Tibial artery (tissue), 4 donors: ENCODE measurements around the gene BTBD16.

ENCODE experiments used
- DNase-seq, 2 donors: peaks; one replicate each; pipeline ENCODE4 v3.0.0-alpha.2; 2019
- H3K27ac ChIP-seq, 2 donors: fragments of 200-600 bp; sonication (generic) in 1 of 2; 1 replicate in 1 of 2; 2 replicates in 1 of 2; pipeline ENCODE4 v1.5.1; 2018 to 2019; ENCODE audit warnings: mild to moderate bottlenecking in 1 of 2
- H3K27me3 ChIP-seq, 2 donors: fragments of 200-600 bp; sonication (generic) in 1 of 2; one replicate each; pipeline versions ENCODE4 v1.5.1 to v1.6.0; 2016 to 2019
- H3K36me3 ChIP-seq, 3 donors: fragments of 200-600 bp; sonication (generic) in 2 of 3; one replicate each; pipeline ENCODE4 v1.5.1; 2016 to 2019; ENCODE audit warnings: mild to moderate bottlenecking in 2 of 3
- H3K4me1 ChIP-seq, 4 donors: fragments of 200-600 bp; sonication (generic) in 2 of 4; 1 replicate in 3 of 4; 2 replicates in 1 of 4; pipeline ENCODE4 v1.5.1; 2016 to 2019
- H3K4me3 ChIP-seq, 2 donors: fragments of 200-600 bp; sonication (generic) in 1 of 2; 1 replicate in 1 of 2; 2 replicates in 1 of 2; pipeline ENCODE4 v1.5.1; 2018 to 2019; ENCODE audit warnings: mild to moderate bottlenecking in 2 of 2
- H3K9me3 ChIP-seq, 3 donors: fragments of 200-600 bp; sonication (generic) in 1 of 3; one replicate each; pipeline ENCODE4 v1.5.1; 2016 to 2019
- CTCF ChIP-seq, 2 experiments: fragments of 200-600 bp in 1 of 2; fragments of 450-650 bp in 1 of 2; IDR thresholded peaks; one replicate each; pipeline ENCODE4 v1.5.1; 2017 to 2019; ENCODE audit warnings: antibody characterized with exemption in 2 of 2, mild to moderate bottlenecking in 1 of 2, moderate library complexity in 1 of 2
- intact Hi-C: fragments of 100-400 bp; cut with DNase I; formaldehyde crosslinking; loops from one replicate; pipeline ENCODE4 v1.15.0; 2023; ENCODE audit warnings: low total_unique reads

Gene BTBD16

GRCh38 chr10:122229666-122230065 is 41.4 kb upstream of the BTBD16 start:
- intact Hi-C loops: no loop called here
- H3K4me1 ChIP-seq: no peaks in the 10 kb centered on the region
- no peaks in the 10 kb centered on the region for H3K9me3 ChIP-seq
- DNase-seq: no peak
- H3K27me3 ChIP-seq: no peaks in the 10 kb centered on the region
- H3K27ac ChIP-seq: no peak overlapping the region
- H3K36me3 ChIP-seq: peaks cover 62 to 94% (median 71%) of the 10 kb centered on the region in 3 donors
- no peak overlapping the region for H3K4me3 ChIP-seq
- no peak for TF ChIP-seq CTCF (IDR thresholded peaks at IDR 0.05)

- no peaks in the 10 kb centered on the region for H3K9me3 ChIP-seq
- H3K27ac ChIP-seq: no peak overlapping the region
- H3K4me1 ChIP-seq: no peaks in the 10 kb centered on the region
- no peak for TF ChIP-seq CTCF (IDR thresholded peaks at IDR 0.05)
- peaks cover 59 to 89% (median 68%) of the 10 kb centered on the region in 3 donors for H3K36me3 ChIP-seq
- H3K27me3 ChIP-seq: no peaks in the 10 kb centered on the region
- no peak overlapping the region for H3K4me3 ChIP-seq
- no peak for DNase-seq
- intact Hi-C loops: no loop called here
Measured at GRCh38 chr10:122230222-122230621, 40.9 kb upstream of the BTBD16 start.

GRCh38 chr10:122232769-122233168 is 38.3 kb upstream of the BTBD16 start:
- no peak for DNase-seq
- Histone ChIP-seq H3K4me3 (no peak overlapping the region), H3K4me1 (no peaks in the 10 kb centered on the region), H3K27me3 (no peaks in the 10 kb centered on the region), H3K36me3 (peaks cover 53 to 86% (median 70%) of the 10 kb centered on the region in 3 donors), H3K9me3 (no peaks in the 10 kb centered on the region), H3K27ac (no peak overlapping the region)
- no peak for TF ChIP-seq CTCF (IDR thresholded peaks at IDR 0.05)
- intact Hi-C loops: no loop called here

GRCh38 chr10:122233857-122234348 is 37.2 kb upstream of the BTBD16 start:
- H3K27me3 ChIP-seq: no peaks in the 10 kb centered on the region
- H3K9me3 ChIP-seq: no peaks in the 10 kb centered on the region
- H3K27ac ChIP-seq: no peak overlapping the region
- H3K4me3 ChIP-seq: no peak overlapping the region
- peaks cover 53 to 86% (median 71%) of the 10 kb centered on the region in 3 donors for H3K36me3 ChIP-seq
- no peak for TF ChIP-seq CTCF (IDR thresholded peaks at IDR 0.05)
- no peak for DNase-seq
- H3K4me1 ChIP-seq: no peaks in the 10 kb centered on the region
- intact Hi-C loops: no loop called here

- no peak overlapping the region for H3K27ac ChIP-seq
- no peaks in the 10 kb centered on the region for H3K4me1 ChIP-seq
- TF ChIP-seq CTCF (IDR thresholded peaks at IDR 0.05): no peak
- H3K9me3 ChIP-seq: no peaks in the 10 kb centered on the region
- no peak overlapping the region for H3K4me3 ChIP-seq
- no peaks in the 10 kb centered on the region for H3K27me3 ChIP-seq
- intact Hi-C loops: no loop called here
- peaks cover 52 to 86% (median 69%) of the 10 kb centered on the region in 3 donors for H3K36me3 ChIP-seq
- DNase-seq: no peak
Measured at GRCh38 chr10:122234416-122234815, 36.7 kb upstream of the BTBD16 start.
